Effector memory CD4-positive, alpha-beta T cell (primary cell): ENCODE measurements around the gene IGFBP2.

Source experiments
- DNase-seq, 3 donors: peaks; one replicate each; pipeline ENCODE4 v3.0.0-alpha.2; 2020
- H3K27ac ChIP-seq: 2 replicates; pipeline ENCODE4 v1.7.0; 2013; ENCODE audit warnings: mild to moderate bottlenecking, low read length, moderate library complexity; ENCODE audit not compliant: insufficient read depth, poor library complexity, severe bottlenecking
- H3K27me3 ChIP-seq: replicated peaks from 2 replicates; pipeline ENCODE4 v1.7.0; 2013; ENCODE audit warnings: mild to moderate bottlenecking, low read length; ENCODE audit not compliant: insufficient read depth, control insufficient read depth, poor library complexity, severe bottlenecking
- H3K36me3 ChIP-seq: 2 replicates; pipeline ENCODE4 v1.7.0; 2013; ENCODE audit warnings: mild to moderate bottlenecking, low read length, moderate library complexity; ENCODE audit not compliant: control insufficient read depth, insufficient read depth
- H3K4me1 ChIP-seq: 2 replicates; pipeline ENCODE4 v1.7.0; 2013; ENCODE audit warnings: low read length, mild to moderate bottlenecking; ENCODE audit not compliant: control insufficient read depth, insufficient read depth, poor library complexity, severe bottlenecking
- H3K4me3 ChIP-seq: 2 replicates; pipeline ENCODE4 v1.7.0; 2013; ENCODE audit warnings: low read length, low read depth, mild to moderate bottlenecking; ENCODE audit not compliant: insufficient read depth, poor library complexity, severe bottlenecking
- H3K9me3 ChIP-seq: 2 replicates; pipeline ENCODE4 v1.7.0; 2013; ENCODE audit warnings: mild to moderate bottlenecking, low read length, moderate library complexity; ENCODE audit not compliant: control insufficient read depth

The IGFBP2 gene

DNA sequence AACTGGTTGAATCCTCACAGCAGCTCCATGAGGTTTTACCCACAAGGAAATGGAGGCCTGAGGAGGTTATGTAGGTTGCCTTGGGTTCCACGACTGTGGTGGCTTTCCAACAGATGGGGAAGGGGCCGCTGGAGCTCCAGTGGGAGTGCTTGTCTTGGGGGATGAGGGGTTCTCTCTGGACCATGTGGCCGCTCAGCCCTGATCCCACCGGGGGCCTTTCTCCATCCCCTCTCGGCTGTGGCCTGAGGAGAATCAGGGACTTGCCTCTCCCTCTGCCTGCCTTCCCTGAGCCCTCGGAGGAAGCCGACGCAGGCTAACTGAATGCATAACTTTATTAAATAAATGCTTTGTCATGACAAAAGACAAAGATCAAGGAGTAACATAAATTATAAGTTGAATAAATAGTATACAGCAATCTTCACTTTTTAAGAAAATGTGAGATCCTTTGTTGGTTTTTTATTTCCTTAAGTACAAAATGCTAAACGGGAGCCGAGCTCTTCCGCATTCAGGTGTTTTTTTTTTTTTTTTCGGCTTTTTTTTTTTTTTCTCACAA is 38.6 kb downstream of the IGFBP2 start:
- Histone ChIP-seq H3K36me3 (no peaks in the 10 kb centered on the region), H3K27me3 (no peaks in the 10 kb centered on the region), H3K4me1 (no peaks in the 10 kb centered on the region), H3K4me3 (no peak overlapping the region), H3K9me3 (no peaks in the 10 kb centered on the region), H3K27ac (no peak overlapping the region)
- DNase-seq: no peak

DNA sequence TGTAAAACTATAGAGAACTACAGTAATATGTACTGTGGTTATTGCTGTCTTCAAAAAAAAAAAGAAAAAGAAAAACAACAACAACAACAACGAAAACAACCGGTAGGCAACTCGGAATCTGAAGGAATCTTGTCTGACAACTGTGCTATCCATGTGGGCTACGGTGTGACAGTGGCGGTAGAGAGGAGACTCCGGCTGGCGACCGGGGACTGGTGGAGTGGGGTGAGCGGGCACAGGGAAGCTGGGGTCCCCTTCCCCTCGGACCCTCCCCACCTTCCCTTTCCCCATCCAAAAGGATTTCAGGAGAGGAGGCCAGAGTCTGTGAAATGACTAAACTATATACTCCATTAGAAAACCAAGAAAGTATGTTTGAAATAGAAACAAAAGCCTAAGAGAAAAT is 39.2 kb downstream of the IGFBP2 start:
- Histone ChIP-seq H3K4me1 (no peaks in the 10 kb centered on the region), H3K36me3 (no peaks in the 10 kb centered on the region), H3K4me3 (no peak overlapping the region), H3K27ac (no peak overlapping the region), H3K9me3 (no peaks in the 10 kb centered on the region), H3K27me3 (no peaks in the 10 kb centered on the region)
- DNase-seq: no peak

DNA sequence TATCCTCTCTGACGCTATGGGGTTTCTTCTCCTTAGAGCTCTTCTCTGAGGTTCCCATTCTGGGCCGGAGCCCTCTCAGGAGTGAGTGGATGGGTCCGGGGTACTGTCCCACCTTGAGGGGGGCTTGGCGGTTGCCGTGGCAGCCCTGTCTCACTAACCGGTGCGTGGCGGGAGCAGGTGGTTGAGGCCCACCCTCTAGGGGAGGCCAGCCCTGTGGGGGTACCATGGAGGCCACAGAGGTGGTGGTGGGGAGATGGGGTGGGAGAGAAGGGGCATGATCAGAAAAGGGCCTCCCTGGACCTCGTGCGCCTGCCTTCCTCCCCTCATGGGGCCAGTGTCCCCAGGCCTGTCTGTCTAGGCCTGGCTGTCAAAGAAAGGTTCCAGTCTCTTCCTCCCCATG is 39.8 kb downstream of the IGFBP2 start:
- Histone ChIP-seq H3K27me3 (no peaks in the 10 kb centered on the region), H3K36me3 (no peaks in the 10 kb centered on the region), H3K27ac (no peak overlapping the region), H3K4me1 (no peaks in the 10 kb centered on the region), H3K4me3 (no peak overlapping the region), H3K9me3 (no peaks in the 10 kb centered on the region)
- DNase-seq: no peak

DNA sequence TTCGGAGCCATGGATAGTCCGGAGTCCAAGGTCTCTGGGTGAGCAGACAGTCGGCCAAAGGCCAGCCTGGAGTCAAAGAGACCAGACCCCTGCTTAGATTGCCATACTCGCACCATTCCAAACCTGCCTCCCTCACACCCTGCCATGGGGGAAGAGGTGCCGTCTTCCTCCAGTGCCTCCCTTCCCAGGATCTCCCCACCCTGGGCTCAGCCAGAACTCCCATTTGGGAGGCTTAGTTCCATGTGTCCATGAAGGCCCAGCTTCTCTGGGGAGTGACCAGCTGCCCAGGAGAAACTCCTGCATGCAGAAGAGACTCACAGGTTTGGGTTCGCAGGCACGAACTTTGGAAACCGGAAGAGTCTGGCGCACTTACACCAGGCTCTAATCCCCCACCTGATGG is 40.4 kb downstream of the IGFBP2 start:
- Histone ChIP-seq H3K27ac (no peak overlapping the region), H3K27me3 (no peaks in the 10 kb centered on the region), H3K4me1 (no peaks in the 10 kb centered on the region), H3K9me3 (no peaks in the 10 kb centered on the region), H3K36me3 (no peaks in the 10 kb centered on the region), H3K4me3 (no peak overlapping the region)
- no peak for DNase-seq

DNA sequence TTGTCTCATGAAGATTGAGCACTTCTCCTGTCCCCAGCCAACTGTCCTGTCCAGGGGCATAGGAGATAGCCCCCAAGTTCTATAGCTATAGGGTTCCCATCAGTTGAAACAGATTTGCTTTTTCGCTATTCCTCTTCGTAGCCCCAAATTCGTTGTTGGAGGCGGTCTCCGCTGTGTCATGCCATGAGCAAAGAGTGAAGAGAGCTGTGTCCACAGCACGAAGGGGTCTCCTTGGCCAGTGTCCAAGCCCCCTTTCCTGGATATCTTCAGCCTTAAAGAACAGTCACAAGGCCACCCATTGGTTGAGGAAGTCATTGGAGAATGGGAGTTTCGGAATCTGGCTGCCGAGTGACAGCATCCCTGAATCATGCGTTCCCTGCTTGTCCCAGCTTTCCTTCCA is 41.2 kb downstream of the IGFBP2 start:
- H3K9me3 ChIP-seq: no peaks in the 10 kb centered on the region
- no peaks in the 10 kb centered on the region for H3K36me3 ChIP-seq
- H3K27ac ChIP-seq: no peak overlapping the region
- H3K4me1 ChIP-seq: no peaks in the 10 kb centered on the region
- no peaks in the 10 kb centered on the region for H3K27me3 ChIP-seq
- no peak overlapping the region for H3K4me3 ChIP-seq
- no peak for DNase-seq

DNA sequence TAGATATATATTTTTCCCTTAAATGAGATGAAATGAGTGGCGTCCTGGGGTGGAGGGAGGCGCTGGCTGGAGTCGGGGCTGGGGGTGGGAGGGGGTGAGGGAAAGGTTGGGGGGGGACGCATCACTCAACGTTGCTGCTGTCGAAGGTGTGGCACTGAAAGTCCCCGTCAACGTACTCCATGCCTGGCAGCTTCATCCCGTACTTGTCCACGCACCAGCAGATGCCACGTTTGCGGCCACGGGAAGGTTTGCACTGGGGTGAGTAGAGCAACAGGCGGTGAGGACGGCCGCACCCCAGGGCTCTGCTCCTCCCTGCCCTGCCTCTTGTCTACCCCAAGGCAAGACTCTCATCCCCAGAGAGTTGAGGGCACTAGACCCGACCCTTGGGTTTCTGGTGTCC is 43.4 kb downstream of the IGFBP2 start:
- no peaks in the 10 kb centered on the region for H3K36me3 ChIP-seq
- no peaks in the 10 kb centered on the region for H3K27me3 ChIP-seq
- DNase-seq: no peak
- H3K9me3 ChIP-seq: no peaks in the 10 kb centered on the region
- H3K4me1 ChIP-seq: no peaks in the 10 kb centered on the region
- H3K4me3 ChIP-seq: no peak overlapping the region
- H3K27ac ChIP-seq: no peak overlapping the region

DNA sequence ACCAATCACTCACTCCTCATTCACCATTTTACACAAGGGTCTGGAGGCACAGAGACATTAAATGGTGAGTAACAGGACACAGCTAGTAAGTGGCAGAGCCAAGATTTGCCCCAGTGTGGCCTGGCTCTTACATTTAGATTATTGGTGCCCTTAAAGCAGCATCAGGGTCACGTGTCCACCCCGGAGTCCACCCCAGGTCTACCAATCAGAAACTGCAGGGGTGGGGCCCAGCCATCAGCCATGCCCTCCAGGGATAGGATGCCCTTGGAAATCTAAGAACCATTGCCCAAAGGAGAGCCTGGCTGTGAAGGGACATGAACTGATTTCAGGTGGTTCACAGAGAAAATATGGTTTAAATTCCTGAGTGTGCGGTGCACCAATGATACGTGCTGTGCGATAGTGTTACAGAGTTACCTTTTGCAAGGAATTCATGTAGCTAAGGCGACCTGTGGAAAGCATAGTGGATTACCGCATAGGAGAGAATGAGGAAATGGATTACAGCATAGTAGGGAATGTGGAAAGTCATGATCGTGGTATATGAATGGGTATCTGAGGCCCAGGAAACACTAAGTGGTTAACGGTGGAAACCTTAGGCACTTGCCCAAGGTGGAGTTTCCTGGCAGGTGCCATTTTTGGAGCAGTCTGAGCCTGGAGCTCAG is 44.3 kb downstream of the IGFBP2 start:
- no peak overlapping the region for H3K4me3 ChIP-seq
- H3K9me3 ChIP-seq: no peaks in the 10 kb centered on the region
- no peak for DNase-seq
- H3K36me3 ChIP-seq: no peaks in the 10 kb centered on the region
- H3K4me1 ChIP-seq: no peaks in the 10 kb centered on the region
- H3K27me3 ChIP-seq: no peaks in the 10 kb centered on the region
- H3K27ac ChIP-seq: no peak overlapping the region

DNA sequence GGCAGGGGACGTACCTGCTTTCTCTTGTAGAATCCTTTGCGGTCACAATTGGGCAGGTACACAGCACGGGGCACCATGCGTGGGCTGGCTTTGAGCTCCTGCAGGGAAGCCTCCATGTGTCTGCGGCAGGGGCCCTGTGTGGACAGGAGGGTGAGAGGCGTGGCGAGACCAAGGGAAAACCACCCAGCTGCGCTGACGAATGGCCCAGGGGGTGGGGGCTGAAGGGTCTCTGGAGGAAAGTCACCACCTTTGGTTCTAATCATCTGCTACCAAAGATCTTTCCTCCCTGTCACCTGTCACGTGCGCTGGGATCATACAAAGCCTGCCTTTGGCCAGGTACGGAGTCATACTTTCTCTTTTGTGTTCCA is 44.9 kb downstream of the IGFBP2 start:
- H3K27me3 ChIP-seq: no peaks in the 10 kb centered on the region
- H3K27ac ChIP-seq: no peak overlapping the region
- H3K4me1 ChIP-seq: no peaks in the 10 kb centered on the region
- H3K9me3 ChIP-seq: no peaks in the 10 kb centered on the region
- DNase-seq: no peak
- H3K4me3 ChIP-seq: no peak overlapping the region
- no peaks in the 10 kb centered on the region for H3K36me3 ChIP-seq

DNA sequence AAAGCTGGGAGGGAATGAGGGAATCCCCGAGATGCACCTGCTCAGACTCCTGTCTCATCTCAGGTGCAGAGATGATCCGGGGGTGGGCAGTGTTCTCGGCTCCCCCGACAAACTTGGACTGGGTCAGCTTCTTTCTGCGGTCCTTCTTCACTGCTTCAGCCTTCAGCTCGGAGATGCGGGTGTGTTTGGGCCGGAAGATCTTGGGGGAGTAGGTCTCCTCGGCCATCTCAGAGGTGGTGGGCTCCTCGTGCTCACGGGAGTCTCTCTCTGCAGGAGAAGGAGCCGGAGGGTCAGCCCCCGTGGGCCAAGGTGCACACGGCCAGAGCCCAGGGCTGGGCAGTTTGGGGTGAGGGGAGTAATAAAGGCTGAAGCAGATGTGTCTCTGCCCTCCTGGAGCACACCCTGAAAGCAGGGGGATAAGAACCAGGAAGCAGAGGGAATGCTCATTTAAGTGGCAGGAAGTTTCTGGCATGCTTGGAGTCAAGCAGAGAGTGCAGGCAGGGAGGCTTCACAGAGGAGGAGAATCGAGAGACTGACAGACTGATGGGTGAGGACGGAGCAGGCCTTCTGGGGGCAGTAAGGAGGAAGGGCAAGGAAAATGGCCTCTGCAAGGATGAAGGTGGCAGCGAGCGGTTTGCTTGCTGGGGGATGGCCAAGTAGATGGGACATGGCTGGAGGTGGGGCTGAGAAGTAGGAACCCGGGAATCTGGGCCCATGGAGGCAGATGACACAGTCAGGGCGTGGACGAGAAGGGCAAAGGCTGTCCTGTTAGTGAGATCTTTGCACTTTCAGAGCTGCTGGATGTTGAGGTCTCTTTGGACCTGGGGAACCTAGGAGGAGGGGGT is 45.8 kb downstream of the IGFBP2 start:
- Histone ChIP-seq H3K4me1 (no peaks in the 10 kb centered on the region), H3K27ac (no peak overlapping the region), H3K27me3 (no peaks in the 10 kb centered on the region), H3K36me3 (no peaks in the 10 kb centered on the region), H3K9me3 (no peaks in the 10 kb centered on the region), H3K4me3 (no peak overlapping the region)
- no peak for DNase-seq

DNA sequence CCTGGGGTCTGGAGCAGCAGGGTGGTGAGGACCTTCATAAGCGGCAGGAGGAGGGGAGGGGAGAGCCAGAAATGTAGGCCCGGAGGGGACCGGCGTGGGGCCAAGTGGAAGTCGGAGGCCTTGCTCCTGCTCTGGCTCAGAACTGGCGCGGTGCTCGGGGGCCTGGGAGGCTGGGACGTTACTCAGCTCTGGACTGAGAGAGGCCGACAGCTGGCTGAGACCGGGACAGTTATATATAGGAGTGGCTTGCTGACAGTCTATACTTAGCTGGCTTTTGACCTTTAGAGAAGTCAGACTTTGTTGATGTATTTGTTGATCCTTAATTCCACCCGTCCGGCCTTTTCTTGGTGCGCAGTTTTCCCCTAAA is 46.4 kb downstream of the IGFBP2 start:
- H3K4me3 ChIP-seq: no peak overlapping the region
- H3K36me3 ChIP-seq: no peaks in the 10 kb centered on the region
- no peaks in the 10 kb centered on the region for H3K9me3 ChIP-seq
- no peak for DNase-seq
- no peak overlapping the region for H3K27ac ChIP-seq
- H3K4me1 ChIP-seq: no peaks in the 10 kb centered on the region
- no peaks in the 10 kb centered on the region for H3K27me3 ChIP-seq
